ENCODE data around the gene SEMA5A. TPM values are rescaled to one million over a fixed set of nuclear protein-coding genes. Genes with fewer than 3 reads are reported as not detected.

SEMA5A gene
- total and polyA plus RNA-seq, 2 donors, result 1.2 to 2.5 TPM

DNA sequence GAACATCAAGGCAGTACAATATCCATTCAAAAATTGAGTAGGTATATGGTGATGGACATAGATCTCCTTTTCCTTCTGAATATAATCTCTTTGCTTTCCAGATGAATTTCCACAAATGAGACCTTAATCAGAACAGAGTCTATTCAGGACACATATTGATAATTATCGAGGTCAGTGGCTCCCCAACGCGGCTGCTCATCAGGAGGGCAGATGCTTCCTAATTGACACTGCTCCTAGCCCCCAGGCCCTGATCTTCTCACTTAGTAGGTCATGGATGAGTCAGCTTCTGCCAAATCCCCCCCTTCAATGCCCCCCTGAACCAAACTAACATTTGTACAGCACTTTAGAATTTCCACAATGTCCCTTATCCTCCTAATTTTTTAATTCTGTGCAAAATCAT, 51.6 kb downstream of the SEMA5A start:
- H3K9me3 ChIP-seq (ENCODE audit: control insufficient read depth in 2 of 2, insufficient read depth in 1 of 2, low read length in 1 of 2), result no peaks in the 10 kb centered on the region
- H3K4me1 ChIP-seq (ENCODE audit: control insufficient read depth in 2 of 2, insufficient read depth in 2 of 2, low read length in 2 of 2), result no peaks in the 10 kb centered on the region
- H3K36me3 ChIP-seq (ENCODE audit: control insufficient read depth in 2 of 2, insufficient read depth in 2 of 2, low read length in 1 of 2), result no peaks in the 10 kb centered on the region
- no peak overlapping the region for H3K27ac ChIP-seq (ENCODE audit: low read depth in 1 of 2, low read length in 1 of 2)
- DNase-seq (ENCODE audit: low read depth in 6 of 9, low spot score in 9 of 9), result no peak
- H3K4me3 ChIP-seq (ENCODE audit: low read length in 2 of 2), result no peak overlapping the region
- H3K27me3 ChIP-seq (ENCODE audit: control insufficient read depth in 2 of 2, insufficient read depth in 1 of 2, low read length in 1 of 2), result no peaks in the 10 kb centered on the region
- WGBS, result 95% methylated on average over 3 of the region's 3 CpGs

DNA sequence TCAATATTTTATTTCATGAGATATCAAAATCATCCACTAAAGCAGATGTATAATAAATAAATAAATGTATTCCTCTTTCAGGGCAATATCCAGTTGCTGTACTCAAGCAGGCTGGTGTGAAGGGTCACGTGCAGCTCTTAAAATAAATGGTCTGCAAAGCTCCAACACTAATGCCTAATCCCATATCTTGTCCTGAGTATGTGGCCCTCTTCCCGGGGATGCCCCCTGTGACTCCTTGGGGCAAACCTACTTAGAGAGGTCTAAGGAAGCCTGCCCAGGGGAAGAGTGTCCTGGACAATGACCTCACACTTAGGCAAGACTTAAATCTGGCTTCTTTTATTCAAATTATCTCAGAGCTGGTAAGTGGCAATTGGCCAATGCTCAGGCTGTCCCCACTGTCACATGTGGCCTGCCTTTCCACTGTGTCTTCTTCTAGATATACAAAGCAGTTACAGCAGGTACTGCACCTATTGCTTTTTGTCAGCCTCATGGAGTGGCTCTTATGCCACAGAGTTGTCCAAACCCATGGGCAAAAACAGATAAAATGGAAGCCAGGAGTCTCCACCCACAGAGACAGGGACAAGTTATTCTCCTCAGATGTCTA, 55.3 kb downstream of the SEMA5A start:
- no peaks in the 10 kb centered on the region for H3K4me1 ChIP-seq (ENCODE audit: control insufficient read depth in 2 of 2, insufficient read depth in 2 of 2, low read length in 2 of 2)
- DNase-seq (ENCODE audit: low read depth in 6 of 9, low spot score in 9 of 9), result no peak
- H3K9me3 ChIP-seq (ENCODE audit: control insufficient read depth in 2 of 2, insufficient read depth in 1 of 2, low read length in 1 of 2), result no peaks in the 10 kb centered on the region
- H3K27me3 ChIP-seq (ENCODE audit: control insufficient read depth in 2 of 2, insufficient read depth in 1 of 2, low read length in 1 of 2), result no peaks in the 10 kb centered on the region
- no peaks in the 10 kb centered on the region for H3K36me3 ChIP-seq (ENCODE audit: control insufficient read depth in 2 of 2, insufficient read depth in 2 of 2, low read length in 1 of 2)
- H3K27ac ChIP-seq (ENCODE audit: low read depth in 1 of 2, low read length in 1 of 2), result no peak overlapping the region
- WGBS, result 93% methylated on average over 2 of the region's 2 CpGs
- no peak overlapping the region for H3K4me3 ChIP-seq (ENCODE audit: low read length in 2 of 2)

DNA sequence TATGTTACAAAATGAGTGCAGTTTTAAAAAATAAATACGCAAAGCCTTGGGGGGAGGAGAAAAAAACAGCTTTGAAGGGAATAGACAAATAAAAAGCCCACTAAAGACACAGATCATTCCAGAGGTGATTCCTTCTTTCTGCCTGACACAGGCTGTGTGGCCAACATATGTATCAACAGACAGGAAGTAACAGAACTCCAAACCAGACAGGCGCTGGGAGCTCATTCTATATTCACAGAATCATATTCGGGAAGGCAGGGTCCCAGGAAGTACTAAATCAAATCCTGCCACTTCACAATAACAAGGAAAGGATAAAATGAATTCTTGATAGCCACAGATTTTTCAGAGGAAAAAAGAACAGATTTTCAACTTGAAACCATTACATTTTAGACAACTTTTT, 62.1 kb downstream of the SEMA5A start:
- no peaks in the 10 kb centered on the region for H3K36me3 ChIP-seq (ENCODE audit: control insufficient read depth in 2 of 2, insufficient read depth in 2 of 2, low read length in 1 of 2)
- H3K27me3 ChIP-seq (ENCODE audit: control insufficient read depth in 2 of 2, insufficient read depth in 1 of 2, low read length in 1 of 2), result no peaks in the 10 kb centered on the region
- H3K4me3 ChIP-seq (ENCODE audit: low read length in 2 of 2), result no peak overlapping the region
- 66% methylated on average over 3 of the region's 3 CpGs for WGBS
- no peak overlapping the region for H3K27ac ChIP-seq (ENCODE audit: low read depth in 1 of 2, low read length in 1 of 2)
- H3K4me1 ChIP-seq (ENCODE audit: control insufficient read depth in 2 of 2, insufficient read depth in 2 of 2, low read length in 2 of 2), result no peaks in the 10 kb centered on the region
- no peak for DNase-seq (ENCODE audit: low read depth in 6 of 9, low spot score in 9 of 9)
- H3K9me3 ChIP-seq (ENCODE audit: control insufficient read depth in 2 of 2, insufficient read depth in 1 of 2, low read length in 1 of 2), result no peaks in the 10 kb centered on the region

DNA sequence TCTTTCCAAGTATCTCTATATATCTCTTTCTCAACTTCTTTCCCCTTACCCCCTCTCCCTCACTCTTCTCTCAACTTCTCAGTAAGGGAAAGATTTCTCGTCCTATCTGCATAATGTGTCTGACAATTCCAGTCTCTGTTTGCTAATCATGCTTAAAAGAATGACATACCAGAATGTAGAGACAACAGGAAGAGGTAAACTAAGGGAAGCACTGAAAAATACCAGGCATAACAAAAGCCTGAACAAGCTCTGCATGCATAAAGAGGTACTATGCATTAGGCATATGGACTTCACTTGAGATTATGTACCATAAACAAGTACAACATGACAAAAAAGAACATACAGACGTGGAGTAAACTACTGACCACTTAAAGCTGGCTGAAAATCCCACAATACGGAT, 62.6 kb downstream of the SEMA5A start:
- no peak overlapping the region for H3K4me3 ChIP-seq (ENCODE audit: low read length in 2 of 2)
- 37% methylated on average over 3 of the region's 3 CpGs for WGBS
- no peaks in the 10 kb centered on the region for H3K4me1 ChIP-seq (ENCODE audit: control insufficient read depth in 2 of 2, insufficient read depth in 2 of 2, low read length in 2 of 2)
- no peaks in the 10 kb centered on the region for H3K36me3 ChIP-seq (ENCODE audit: control insufficient read depth in 2 of 2, insufficient read depth in 2 of 2, low read length in 1 of 2)
- no peaks in the 10 kb centered on the region for H3K9me3 ChIP-seq (ENCODE audit: control insufficient read depth in 2 of 2, insufficient read depth in 1 of 2, low read length in 1 of 2)
- DNase-seq (ENCODE audit: low read depth in 6 of 9, low spot score in 9 of 9), result no peak
- no peak overlapping the region for H3K27ac ChIP-seq (ENCODE audit: low read depth in 1 of 2, low read length in 1 of 2)
- no peaks in the 10 kb centered on the region for H3K27me3 ChIP-seq (ENCODE audit: control insufficient read depth in 2 of 2, insufficient read depth in 1 of 2, low read length in 1 of 2)

DNA sequence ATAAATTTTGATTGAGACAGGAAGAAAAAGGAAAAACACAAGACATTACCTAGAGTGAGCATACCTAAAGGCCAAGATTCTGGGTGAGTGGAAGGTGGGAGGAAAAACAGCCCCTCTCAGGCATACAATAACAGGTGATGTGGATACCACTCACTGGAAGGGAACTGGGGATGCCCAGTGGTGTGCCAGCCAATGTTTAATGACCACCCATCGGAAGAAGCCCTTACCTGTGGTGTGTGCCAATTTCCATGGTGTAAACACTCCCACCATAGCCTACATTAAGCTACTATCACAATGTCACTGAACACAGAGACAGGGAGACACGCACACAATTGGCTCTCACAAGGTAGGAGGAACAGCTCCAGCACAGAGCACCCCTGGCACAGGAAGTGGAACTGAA, 63.5 kb downstream of the SEMA5A start:
- 94% methylated on average over 2 of the region's 2 CpGs for WGBS
- no peak for DNase-seq (ENCODE audit: low read depth in 6 of 9, low spot score in 9 of 9)
- Histone ChIP-seq H3K27me3 (ENCODE audit: control insufficient read depth in 2 of 2, insufficient read depth in 1 of 2, low read length in 1 of 2) (no peaks in the 10 kb centered on the region), H3K4me1 (ENCODE audit: control insufficient read depth in 2 of 2, insufficient read depth in 2 of 2, low read length in 2 of 2) (no peaks in the 10 kb centered on the region), H3K9me3 (ENCODE audit: control insufficient read depth in 2 of 2, insufficient read depth in 1 of 2, low read length in 1 of 2) (peaks cover 0 to 5% of the 10 kb centered on the region in 2 donors), H3K27ac (ENCODE audit: low read depth in 1 of 2, low read length in 1 of 2) (no peak overlapping the region), H3K36me3 (ENCODE audit: control insufficient read depth in 2 of 2, insufficient read depth in 2 of 2, low read length in 1 of 2) (no peaks in the 10 kb centered on the region), H3K4me3 (ENCODE audit: low read length in 2 of 2) (no peak overlapping the region)

DNA sequence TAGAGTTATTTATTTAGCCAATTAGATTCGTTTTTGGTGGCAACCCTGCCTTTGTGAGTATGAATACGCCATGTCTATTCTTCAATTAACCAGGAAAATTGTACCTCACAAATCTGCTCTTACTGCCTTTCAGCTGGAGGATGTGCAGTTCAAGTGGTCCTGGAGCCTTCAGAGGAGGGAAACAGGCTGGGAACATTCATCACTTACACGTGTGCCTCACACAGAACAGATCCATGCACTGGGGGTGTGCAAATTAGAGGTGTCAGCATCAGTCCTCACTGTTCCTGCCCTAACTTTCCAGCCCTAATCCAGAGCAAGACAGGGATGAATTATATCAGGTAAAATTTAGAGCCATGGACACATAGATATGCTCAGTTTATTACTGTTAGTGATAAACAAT, 65.4 kb downstream of the SEMA5A start:
- no peak overlapping the region for H3K27ac ChIP-seq (ENCODE audit: low read depth in 1 of 2, low read length in 1 of 2)
- H3K4me3 ChIP-seq (ENCODE audit: low read length in 2 of 2), result no peak overlapping the region
- 83% methylated on average over 3 of the region's 3 CpGs for WGBS
- no peaks in the 10 kb centered on the region for H3K4me1 ChIP-seq (ENCODE audit: control insufficient read depth in 2 of 2, insufficient read depth in 2 of 2, low read length in 2 of 2)
- DNase-seq (ENCODE audit: low read depth in 6 of 9, low spot score in 9 of 9), result no peak
- peaks cover 0 to 5% of the 10 kb centered on the region in 2 donors for H3K9me3 ChIP-seq (ENCODE audit: control insufficient read depth in 2 of 2, insufficient read depth in 1 of 2, low read length in 1 of 2)
- H3K27me3 ChIP-seq (ENCODE audit: control insufficient read depth in 2 of 2, insufficient read depth in 1 of 2, low read length in 1 of 2), result no peaks in the 10 kb centered on the region
- no peaks in the 10 kb centered on the region for H3K36me3 ChIP-seq (ENCODE audit: control insufficient read depth in 2 of 2, insufficient read depth in 2 of 2, low read length in 1 of 2)

DNA sequence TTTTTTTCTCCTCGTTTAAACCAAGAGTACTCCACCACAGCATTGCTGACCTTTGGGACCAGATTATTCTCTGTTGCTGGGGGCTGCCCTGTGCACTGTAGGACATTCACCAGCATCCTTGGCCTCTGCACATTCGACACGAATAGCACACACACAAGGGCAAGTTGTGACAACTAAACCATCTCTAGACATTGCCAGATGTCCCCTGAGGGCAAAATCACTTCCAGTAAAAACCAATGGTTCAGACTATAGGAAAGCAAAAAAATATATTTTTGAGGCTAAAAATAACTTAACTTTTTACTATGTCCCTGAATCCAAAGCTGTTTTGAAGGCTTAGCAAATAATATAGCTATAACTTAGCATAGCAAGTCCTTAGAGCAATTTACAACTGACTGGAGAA, 65.9 kb downstream of the SEMA5A start:
- WGBS, result 91% methylated on average over 3 of the region's 3 CpGs

DNA sequence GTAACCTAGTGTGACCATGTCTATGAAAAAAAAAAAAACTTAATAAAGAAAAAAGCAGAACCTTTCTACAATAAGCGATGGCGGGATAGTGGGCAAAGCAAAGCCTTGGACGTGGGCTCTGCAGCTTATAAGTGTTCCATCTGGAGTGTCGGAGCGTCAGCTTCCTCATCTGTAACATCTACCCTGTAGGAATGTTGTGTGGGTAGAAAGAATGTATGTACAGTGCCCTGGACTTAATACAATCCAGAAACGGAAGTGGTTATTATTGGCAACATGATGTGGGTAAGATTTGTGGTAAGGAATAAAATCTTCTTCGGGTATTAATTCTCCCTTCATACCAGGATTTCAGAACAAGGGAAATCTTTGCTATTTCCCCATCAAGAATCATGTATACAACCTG, 66.5 kb downstream of the SEMA5A start:
- Histone ChIP-seq H3K27me3 (ENCODE audit: control insufficient read depth in 2 of 2, insufficient read depth in 1 of 2, low read length in 1 of 2) (no peaks in the 10 kb centered on the region), H3K4me3 (ENCODE audit: low read length in 2 of 2) (no peak overlapping the region), H3K4me1 (ENCODE audit: control insufficient read depth in 2 of 2, insufficient read depth in 2 of 2, low read length in 2 of 2) (no peaks in the 10 kb centered on the region), H3K36me3 (ENCODE audit: control insufficient read depth in 2 of 2, insufficient read depth in 2 of 2, low read length in 1 of 2) (no peaks in the 10 kb centered on the region), H3K9me3 (ENCODE audit: control insufficient read depth in 2 of 2, insufficient read depth in 1 of 2, low read length in 1 of 2) (peaks cover 0 to 5% of the 10 kb centered on the region in 2 donors), H3K27ac (ENCODE audit: low read depth in 1 of 2, low read length in 1 of 2) (no peak overlapping the region)
- WGBS, result 95% methylated on average over 7 of the region's 7 CpGs
- DNase-seq (ENCODE audit: low read depth in 6 of 9, low spot score in 9 of 9), result no peak

More for the DNA sequence above, 65.9 kb downstream of the SEMA5A start:
- Histone ChIP-seq H3K4me1 (ENCODE audit: control insufficient read depth in 2 of 2, insufficient read depth in 2 of 2, low read length in 2 of 2) (no peaks in the 10 kb centered on the region), H3K36me3 (ENCODE audit: control insufficient read depth in 2 of 2, insufficient read depth in 2 of 2, low read length in 1 of 2) (no peaks in the 10 kb centered on the region), H3K27me3 (ENCODE audit: control insufficient read depth in 2 of 2, insufficient read depth in 1 of 2, low read length in 1 of 2) (no peaks in the 10 kb centered on the region), H3K27ac (ENCODE audit: low read depth in 1 of 2, low read length in 1 of 2) (no peak overlapping the region), H3K9me3 (ENCODE audit: control insufficient read depth in 2 of 2, insufficient read depth in 1 of 2, low read length in 1 of 2) (peaks cover 0 to 5% of the 10 kb centered on the region in 2 donors), H3K4me3 (ENCODE audit: low read length in 2 of 2) (no peak overlapping the region)
- no peak for DNase-seq (ENCODE audit: low read depth in 6 of 9, low spot score in 9 of 9)

DNA sequence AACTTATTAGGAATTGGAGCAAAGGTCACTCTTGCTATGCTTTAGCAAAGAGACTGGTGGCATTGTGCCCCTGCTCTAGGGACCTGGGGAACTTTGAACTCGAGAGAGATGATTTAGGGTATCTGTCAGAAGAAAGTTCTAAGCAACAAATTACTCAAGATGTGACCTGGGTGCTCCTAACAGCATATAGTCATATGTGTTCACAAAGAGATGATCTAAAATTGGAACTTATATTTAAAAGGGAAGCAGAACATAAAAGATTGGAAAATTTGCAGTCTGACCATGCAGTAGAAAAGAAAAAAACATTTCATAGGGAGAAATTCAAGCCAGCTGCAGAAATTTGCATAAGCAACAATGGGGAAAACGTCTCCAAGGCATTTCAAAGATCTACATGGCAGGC, 68.3 kb downstream of the SEMA5A start:
- Histone ChIP-seq H3K4me3 (ENCODE audit: low read length in 2 of 2) (no peak overlapping the region), H3K36me3 (ENCODE audit: control insufficient read depth in 2 of 2, insufficient read depth in 2 of 2, low read length in 1 of 2) (no peaks in the 10 kb centered on the region), H3K9me3 (ENCODE audit: control insufficient read depth in 2 of 2, insufficient read depth in 1 of 2, low read length in 1 of 2) (peaks cover 0 to 5% of the 10 kb centered on the region in 2 donors), H3K4me1 (ENCODE audit: control insufficient read depth in 2 of 2, insufficient read depth in 2 of 2, low read length in 2 of 2) (no peaks in the 10 kb centered on the region), H3K27me3 (ENCODE audit: control insufficient read depth in 2 of 2, insufficient read depth in 1 of 2, low read length in 1 of 2) (no peaks in the 10 kb centered on the region), H3K27ac (ENCODE audit: low read depth in 1 of 2, low read length in 1 of 2) (no peak overlapping the region)
- WGBS, result 73% methylated on average over 2 of the region's 2 CpGs
- no peak for DNase-seq (ENCODE audit: low read depth in 6 of 9, low spot score in 9 of 9)

Data from thymus (tissue), 11 donors.